Measurements from ENCODE around the gene PTPRN2.
"Not testable (repeated sequence)": the region's sequence is repeated elsewhere in the genome, so short reads cannot be mapped to it uniquely, and the experiment has no call there.

The PTPRN2 gene

DNA sequence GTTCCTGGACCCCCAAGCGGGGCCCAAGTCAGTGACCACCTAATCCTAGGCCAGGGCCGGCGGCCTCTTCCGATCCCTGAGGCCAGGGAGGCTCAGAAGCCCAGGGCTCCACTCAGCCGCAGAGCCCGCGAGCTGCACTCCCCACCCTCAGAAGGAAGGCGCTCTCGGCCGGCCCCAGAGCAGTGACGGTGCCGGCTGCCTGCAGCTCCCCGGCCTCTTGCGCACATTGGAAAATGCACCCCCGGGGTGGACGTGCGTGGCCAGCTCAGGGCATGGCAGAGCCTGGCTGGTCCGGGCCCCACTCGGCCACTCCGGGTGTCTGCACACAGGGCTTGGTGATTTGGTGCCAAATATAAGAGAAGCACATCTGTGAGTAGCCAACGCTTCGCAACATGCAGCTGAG lies 269.1 kb downstream of the PTPRN2 start:
- DNase-seq (ENCODE audit: insufficient read length, low spot score), result no peak
- no peak for TF ChIP-seq POLR2A (IDR thresholded peaks at IDR 0.05; ENCODE audit: low read depth, low read length)
- FAIRE-seq, result no peak

DNA sequence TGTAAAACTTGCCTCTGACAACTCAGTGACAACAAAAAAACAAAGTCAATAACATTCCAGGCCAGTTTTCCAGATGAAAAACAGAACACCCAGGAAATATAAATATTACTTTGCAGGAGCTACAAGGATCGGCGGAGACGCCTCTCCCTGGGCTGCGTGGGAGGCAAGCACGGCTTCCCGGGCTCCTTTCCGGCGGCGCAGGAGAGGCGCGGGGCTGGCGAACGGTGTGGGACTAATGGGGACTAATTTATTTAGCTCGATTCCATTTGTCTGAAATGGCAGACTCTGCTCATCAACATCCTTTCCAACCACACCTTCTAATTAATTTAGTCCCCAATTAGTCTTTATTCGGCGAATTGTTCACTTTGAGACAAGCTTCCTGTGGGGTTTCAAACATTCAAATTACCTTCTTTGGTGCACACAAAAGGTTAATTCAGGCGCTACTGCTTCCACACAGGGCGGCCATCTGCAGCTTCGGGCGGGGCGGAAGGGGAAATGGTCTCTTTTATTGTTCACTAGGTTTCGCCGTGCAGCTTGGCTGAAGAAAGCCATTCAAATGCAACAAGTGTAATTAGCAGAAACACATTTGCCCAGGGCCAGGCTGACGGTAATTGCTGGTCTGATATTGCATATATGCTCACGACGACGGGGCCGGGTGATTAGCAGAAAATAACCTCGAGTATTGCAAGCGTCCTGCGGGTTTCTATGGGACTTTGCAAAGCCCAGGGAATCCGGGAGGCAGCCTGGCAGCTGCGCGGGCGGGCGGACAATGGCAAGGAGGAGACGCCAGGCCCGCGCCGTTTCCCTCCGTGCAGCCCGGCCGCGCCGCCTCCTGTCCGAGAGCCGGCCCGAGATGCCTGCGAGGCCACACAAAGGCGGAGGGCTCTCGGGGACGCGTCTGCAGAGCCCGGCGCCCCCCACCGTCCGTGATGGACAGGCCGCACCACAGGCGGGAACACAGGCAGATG lies 270.1 kb downstream of the PTPRN2 start:
- FAIRE-seq (no peak), DNase-seq (ENCODE audit: insufficient read length, low spot score) (no peak)
- no peak for TF ChIP-seq POLR2A (IDR thresholded peaks at IDR 0.05; ENCODE audit: low read depth, low read length)

DNA sequence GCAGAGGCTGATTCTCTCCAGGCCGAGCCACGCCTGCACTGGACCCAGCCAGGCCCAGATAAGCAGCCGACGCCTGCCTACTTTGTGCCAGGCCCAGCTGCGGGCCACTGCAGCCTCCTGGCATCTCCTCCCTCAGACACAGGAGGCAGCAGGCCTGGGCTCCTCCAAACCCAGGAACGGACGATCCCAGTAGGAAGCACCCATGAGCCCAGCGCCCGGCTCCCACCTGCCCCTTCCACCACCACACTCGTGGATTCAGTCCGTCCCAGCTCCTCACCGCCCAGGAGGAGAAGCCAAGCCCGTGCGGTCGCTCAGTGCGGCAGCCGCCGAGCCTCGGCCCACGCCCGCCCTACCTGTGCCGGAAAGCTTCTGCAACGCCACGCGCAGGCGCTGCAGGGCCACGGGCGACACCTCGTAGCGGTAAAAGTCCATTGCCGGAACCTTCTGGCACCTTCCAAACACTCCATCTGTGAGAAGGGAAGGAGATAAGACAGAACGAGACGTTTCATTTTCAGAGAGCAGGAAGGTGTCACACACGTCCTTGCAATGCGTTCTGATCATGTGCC lies 271.1 kb downstream of the PTPRN2 start:
- TF ChIP-seq POLR2A (IDR thresholded peaks at IDR 0.05; ENCODE audit: low read depth, low read length), result no peak
- no peak for FAIRE-seq
- no peak for DNase-seq (ENCODE audit: insufficient read length, low spot score)

DNA sequence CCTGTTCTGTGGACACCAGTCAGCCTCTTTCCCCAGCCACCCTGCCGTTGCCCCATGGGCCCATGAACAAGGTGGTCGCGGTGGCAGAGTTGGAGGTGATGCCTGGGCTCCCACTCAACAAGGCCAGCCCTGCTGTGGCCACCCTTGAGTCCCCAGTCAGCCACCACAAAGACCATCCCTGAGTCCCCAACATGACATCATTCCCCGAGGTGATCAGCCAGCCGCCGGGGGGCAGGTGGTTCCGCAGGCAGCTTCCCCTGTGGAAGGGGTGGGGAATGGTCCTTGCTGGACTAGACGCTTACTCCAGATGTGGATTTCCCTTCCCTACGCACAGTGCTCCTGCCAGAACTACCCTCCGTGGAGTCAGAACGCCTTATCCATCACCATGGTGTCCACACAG lies 271.7 kb downstream of the PTPRN2 start:
- FAIRE-seq, result no peak
- DNase-seq (ENCODE audit: insufficient read length, low spot score), result no peak
- TF ChIP-seq POLR2A (IDR thresholded peaks at IDR 0.05; ENCODE audit: low read depth, low read length), result no peak

DNA sequence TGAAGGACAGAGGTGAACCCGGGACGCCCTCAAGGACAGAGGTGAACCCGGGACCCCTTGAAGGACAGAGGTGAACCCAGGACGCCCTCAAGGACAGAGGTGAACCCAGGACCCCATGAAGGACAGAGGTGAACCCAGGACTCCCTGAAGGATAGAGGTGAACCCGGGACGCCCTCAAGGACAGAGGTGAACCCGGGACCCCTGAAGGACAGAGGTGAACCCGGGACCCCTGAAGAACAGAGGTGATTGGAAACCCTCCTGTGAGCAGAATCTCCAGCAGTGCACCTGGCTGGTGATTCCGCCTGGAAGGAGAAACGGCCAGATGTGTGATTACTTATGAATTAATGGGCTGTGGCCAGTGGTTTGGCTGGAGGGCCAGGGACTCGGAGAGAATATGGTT lies 272.3 kb downstream of the PTPRN2 start:
- FAIRE-seq (no peak), DNase-seq (ENCODE audit: insufficient read length, low spot score) (no peak)

DNA sequence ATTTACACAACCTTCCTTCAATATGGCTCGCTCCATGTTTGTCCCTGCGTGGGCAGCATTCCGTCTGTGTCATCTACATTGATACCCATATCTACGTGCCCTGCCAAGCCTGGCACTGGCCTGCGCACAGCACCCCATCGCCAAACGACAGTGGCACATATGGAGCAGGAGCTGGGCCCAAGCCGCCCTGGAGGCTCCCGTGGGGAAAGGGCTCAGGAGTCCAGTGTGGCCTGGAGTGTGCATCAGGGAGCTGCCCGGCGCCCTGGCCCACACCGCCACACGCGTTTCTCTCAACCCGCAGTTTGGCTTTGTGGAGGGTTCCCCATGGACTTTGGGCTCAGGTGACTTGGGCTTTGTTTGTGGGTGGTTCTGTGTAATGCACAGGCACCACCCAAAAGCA lies 273.2 kb downstream of the PTPRN2 start:
- DNase-seq (ENCODE audit: insufficient read length, low spot score) (no peak), FAIRE-seq (no peak)
- no peak for TF ChIP-seq POLR2A (IDR thresholded peaks at IDR 0.05; ENCODE audit: low read depth, low read length)

More for the DNA sequence above, 272.3 kb downstream of the PTPRN2 start:
- TF ChIP-seq POLR2A (IDR thresholded peaks at IDR 0.05; ENCODE audit: low read depth, low read length), result no peak

DNA sequence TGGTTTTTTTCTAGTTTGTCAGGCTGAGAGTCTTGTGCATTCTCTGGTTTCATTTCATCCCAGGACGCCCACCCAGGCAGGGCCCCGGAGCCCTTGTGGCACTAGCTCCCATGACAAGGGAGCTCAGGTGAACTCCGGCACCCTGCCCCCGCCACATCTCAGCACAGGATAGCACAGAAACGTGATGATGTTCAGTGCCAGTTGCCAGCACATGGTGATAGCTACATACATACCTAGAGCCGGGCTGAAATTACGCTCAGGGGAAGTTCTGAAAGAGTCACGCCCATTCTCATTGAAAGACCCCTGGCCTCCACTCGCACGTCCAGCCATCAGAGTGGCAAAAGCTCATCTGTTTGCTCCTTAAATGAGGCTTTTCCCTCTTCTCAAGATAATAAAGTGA lies 273.7 kb downstream of the PTPRN2 start:
- TF ChIP-seq POLR2A (IDR thresholded peaks at IDR 0.05; ENCODE audit: low read depth, low read length), result no peak
- no peak for DNase-seq (ENCODE audit: insufficient read length, low spot score)
- no peak for FAIRE-seq

DNA sequence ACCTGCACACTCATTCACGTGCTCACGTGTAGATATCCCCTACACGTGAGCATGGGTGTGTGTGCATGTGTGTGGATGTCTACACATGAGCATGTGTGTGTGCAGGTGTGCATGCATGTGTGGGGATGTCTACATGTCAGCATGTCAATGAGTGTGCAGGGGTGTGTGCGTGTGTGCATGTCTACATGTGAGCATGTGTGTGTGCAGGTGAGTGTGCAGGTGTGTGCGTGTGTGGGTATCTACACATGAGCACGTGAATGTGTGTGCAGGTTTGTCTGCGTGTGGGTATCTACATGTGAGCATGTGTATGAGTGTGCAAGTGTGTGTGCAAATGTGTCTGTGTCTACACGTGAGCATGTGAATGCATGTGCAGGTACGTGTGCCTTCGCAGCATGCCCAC lies 274.8 kb downstream of the PTPRN2 start:
- DNase-seq (ENCODE audit: insufficient read length, low spot score) (no peak), FAIRE-seq (no peak)
- TF ChIP-seq POLR2A (IDR thresholded peaks at IDR 0.05; ENCODE audit: low read depth, low read length), result no peak

DNA sequence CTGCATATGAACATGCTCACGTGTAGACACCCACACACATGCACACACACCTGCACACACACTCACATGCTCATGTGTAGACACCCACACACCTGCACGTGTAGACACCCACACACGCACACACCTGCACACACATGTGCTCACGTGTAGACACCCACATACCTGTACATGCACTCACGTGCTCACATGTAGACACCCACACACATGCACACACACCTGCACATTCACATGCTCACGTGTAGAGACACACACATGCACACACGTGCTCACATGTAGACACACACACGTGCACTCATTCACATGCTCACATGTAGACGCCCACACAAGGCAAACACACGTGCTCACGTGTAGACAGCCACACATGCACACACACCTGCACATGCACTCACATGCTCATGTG lies 275.8 kb downstream of the PTPRN2 start:
- DNase-seq (ENCODE audit: insufficient read length, low spot score) (no peak), FAIRE-seq (no peak)
- no peak for TF ChIP-seq POLR2A (IDR thresholded peaks at IDR 0.05; ENCODE audit: low read depth, low read length)

DNA sequence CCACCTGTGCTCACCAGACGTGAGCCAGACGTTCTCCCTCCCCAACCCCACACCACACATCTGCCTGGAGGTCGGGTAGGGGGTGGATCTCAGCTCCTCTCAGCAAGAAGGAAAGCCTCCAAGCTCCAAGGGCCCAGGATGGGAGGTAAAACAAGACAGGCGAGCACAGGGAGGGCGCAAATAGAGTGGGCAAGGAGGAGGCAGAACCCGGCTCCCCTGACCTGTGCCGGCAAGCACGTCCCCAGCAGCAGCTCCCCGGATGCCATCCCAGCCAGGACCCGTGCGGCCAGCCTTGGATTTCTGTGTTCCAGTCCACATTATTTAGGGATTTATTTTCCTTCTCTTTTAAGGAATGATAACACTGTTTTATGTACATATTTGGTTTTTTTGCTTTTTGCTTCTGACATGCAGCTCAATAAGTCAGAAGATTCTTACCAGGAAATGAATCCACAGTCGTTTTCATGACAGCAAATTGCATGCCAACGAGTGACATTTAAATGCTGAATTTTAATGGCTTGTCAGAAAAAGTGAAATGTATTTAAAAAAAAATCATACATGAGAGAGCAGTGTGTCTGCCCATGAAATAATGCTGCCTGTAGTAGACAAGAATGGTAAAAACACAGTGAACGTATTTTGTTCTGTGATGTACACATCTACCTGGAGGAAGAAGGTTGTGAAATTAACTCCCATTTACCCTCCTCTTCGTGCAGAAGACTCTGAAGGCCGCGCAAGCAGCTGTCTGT lies 276.5 kb downstream of the PTPRN2 start:
- DNase-seq (ENCODE audit: insufficient read length, low spot score) (no peak), FAIRE-seq (no peak)
- TF ChIP-seq POLR2A (IDR thresholded peaks at IDR 0.05; ENCODE audit: low read depth, low read length), result no peak

DNA sequence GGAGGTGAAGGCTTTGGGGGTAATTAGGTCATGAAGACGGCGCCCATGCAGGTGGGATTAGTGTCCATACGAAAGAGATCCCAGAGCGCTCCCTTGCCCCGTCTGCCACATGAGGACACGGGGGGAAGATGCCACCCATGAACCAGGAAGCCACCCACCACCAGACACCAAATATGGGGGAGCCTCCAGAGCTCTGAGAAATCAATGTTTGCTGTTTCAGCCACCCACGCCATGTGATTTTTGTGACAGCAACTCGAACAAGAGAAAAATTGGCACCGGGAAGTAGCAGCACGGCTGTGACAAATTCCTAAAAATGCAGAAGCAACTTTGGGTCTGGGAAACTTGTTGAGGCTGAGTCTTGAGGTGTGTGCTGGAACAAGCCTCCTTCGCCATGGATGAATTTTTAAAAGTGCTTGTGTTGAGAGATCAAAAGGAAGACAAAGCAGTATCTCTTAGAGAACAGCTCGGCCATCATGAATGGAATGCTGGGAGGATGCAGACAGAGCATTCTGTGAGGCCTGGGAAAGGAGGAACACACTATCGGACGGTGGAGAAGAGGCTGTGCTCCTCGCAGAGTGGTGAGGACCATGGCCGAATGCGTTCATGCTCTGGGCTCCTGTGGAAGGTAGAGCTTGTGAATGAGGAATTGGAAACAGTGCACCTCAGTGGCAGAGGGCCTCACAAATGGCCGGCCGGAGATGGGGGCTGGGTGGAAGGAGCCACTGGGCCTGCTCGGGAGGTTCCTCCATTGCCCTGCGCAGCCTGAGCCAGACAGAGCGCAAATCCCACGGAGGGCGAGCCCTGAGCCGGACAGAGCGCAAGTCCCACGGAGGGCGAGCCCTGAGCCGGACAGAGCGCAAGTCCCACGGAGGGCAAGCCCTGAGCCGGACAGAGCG lies 277.5 kb downstream of the PTPRN2 start:
- DNase-seq (ENCODE audit: insufficient read length, low spot score) (no peak), FAIRE-seq (no peak)
- TF ChIP-seq POLR2A (IDR thresholded peaks at IDR 0.05; ENCODE audit: low read depth, low read length), result no peak

DNA sequence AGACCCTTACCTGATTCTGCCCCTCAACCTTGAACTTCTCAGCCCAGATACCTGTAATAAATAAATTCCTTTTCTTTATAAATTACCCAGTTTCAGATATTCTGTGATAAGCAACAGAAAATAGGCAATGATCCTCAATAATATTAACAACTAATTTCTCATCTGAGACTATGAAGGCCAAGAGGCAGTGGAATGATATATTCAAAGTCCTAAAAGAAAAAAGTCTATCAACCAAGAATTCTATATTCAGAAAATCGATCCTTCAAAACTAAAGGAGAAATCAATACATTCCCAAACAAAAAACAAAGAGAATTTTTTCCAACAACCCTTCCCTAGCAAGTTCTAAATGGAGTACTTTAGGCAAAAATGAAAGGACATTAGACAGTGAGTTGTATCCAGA lies 279.6 kb downstream of the PTPRN2 start:
- no peak for TF ChIP-seq POLR2A (IDR thresholded peaks at IDR 0.05; ENCODE audit: low read depth, low read length)
- DNase-seq (ENCODE audit: insufficient read length, low spot score) (no peak), FAIRE-seq (no peak)

DNA sequence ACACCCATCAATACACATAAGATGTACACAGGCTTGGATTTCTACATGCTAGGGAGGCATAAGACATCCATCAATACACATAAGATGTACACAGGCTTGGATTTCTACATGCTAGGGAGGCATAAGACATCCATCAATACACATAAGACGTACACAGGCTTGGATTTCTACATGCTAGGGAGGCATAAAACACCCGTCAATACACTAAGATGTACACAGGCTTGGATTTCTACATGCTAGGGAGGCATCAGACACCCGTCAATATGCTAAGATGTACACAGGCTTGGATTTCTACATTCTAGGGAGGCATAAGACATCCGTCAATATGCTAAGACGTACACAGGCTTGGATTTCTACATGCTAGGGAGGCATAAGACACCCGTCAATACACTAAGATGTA lies 283.6 kb downstream of the PTPRN2 start:
- FAIRE-seq; DNase-seq (ENCODE audit: insufficient read length, low spot score): not testable (repeated sequence)
